ENCODE measurements around the gene SLC22A3. TPM values are rescaled to one million over a fixed set of nuclear protein-coding genes. Genes with fewer than 3 reads are reported as not detected.

The SLC22A3 gene
- total RNA-seq, 1 experiment from 2014 or later: 8.1 TPM

GRCh38 chr6:160312900-160313299, 35.3 kb upstream of the SLC22A3 start:
- CTCF ChIA-PET: no interaction called here
- intact Hi-C loops (cut with micrococcal nuclease; ENCODE audit: unreplicated experiment): no loop called here

GRCh38 chr6:160315310-160315709, 32.9 kb upstream of the SLC22A3 start:
- Mint-ChIP-seq H3K9me3 (ENCODE audit: low read depth, unreplicated experiment) (peaks cover 18% of the 10 kb centered on the region), H3K27ac (ENCODE audit: unreplicated experiment) (no peak overlapping the region), H3K4me1 (ENCODE audit: low read depth, unreplicated experiment) (peaks cover 8% of the 10 kb centered on the region), H3K36me3 (ENCODE audit: insufficient read depth, unreplicated experiment) (no peaks in the 10 kb centered on the region), H3K4me3 (ENCODE audit: low read depth, unreplicated experiment) (no peak overlapping the region), H3K27me3 (ENCODE audit: unreplicated experiment) (no peaks in the 10 kb centered on the region)
- DNase-seq: no peak
- intact Hi-C loops (cut with micrococcal nuclease; ENCODE audit: unreplicated experiment): no loop called here
- no peak for TF ChIP-seq CTCF (IDR thresholded peaks at IDR 0.05; ENCODE audit: unreplicated experiment)
- BruUV-seq (replicated peaks): no TSS peak
- CTCF ChIA-PET: no interaction called here

More at GRCh38 chr6:160312900-160313299, 35.3 kb upstream of the SLC22A3 start:
- Mint-ChIP-seq H3K36me3 (ENCODE audit: insufficient read depth, unreplicated experiment) (no peaks in the 10 kb centered on the region), H3K27ac (ENCODE audit: unreplicated experiment) (no peak overlapping the region), H3K27me3 (ENCODE audit: unreplicated experiment) (no peaks in the 10 kb centered on the region), H3K9me3 (ENCODE audit: low read depth, unreplicated experiment) (peaks cover 21% of the 10 kb centered on the region), H3K4me3 (ENCODE audit: low read depth, unreplicated experiment) (no peak overlapping the region), H3K4me1 (ENCODE audit: low read depth, unreplicated experiment) (peaks cover 8% of the 10 kb centered on the region)
- no peak for TF ChIP-seq CTCF (IDR thresholded peaks at IDR 0.05; ENCODE audit: unreplicated experiment)
- no peak for DNase-seq
- no TSS peak for BruUV-seq (replicated peaks)

- intact Hi-C loops (cut with micrococcal nuclease; ENCODE audit: unreplicated experiment): no loop called here
- H3K4me3 Mint-ChIP-seq (ENCODE audit: low read depth, unreplicated experiment): no peak overlapping the region
- H3K27me3 Mint-ChIP-seq (ENCODE audit: unreplicated experiment): no peaks in the 10 kb centered on the region
- DNase-seq: no peak
- peaks cover 16% of the 10 kb centered on the region for H3K9me3 Mint-ChIP-seq (ENCODE audit: low read depth, unreplicated experiment)
- TF ChIP-seq CTCF (IDR thresholded peaks at IDR 0.05; ENCODE audit: unreplicated experiment): no peak
- CTCF ChIA-PET: no interaction called here
- H3K27ac Mint-ChIP-seq (ENCODE audit: unreplicated experiment): no peak overlapping the region
- BruUV-seq (replicated peaks): no TSS peak
- H3K4me1 Mint-ChIP-seq (ENCODE audit: low read depth, unreplicated experiment): peaks cover 8% of the 10 kb centered on the region
- no peaks in the 10 kb centered on the region for H3K36me3 Mint-ChIP-seq (ENCODE audit: insufficient read depth, unreplicated experiment)
Observed at GRCh38 chr6:160316261-160316660, 31.9 kb upstream of the SLC22A3 start.

GRCh38 chr6:160319246-160319645, 28.9 kb upstream of the SLC22A3 start:
- peaks cover 12% of the 10 kb centered on the region for H3K9me3 Mint-ChIP-seq (ENCODE audit: low read depth, unreplicated experiment)
- H3K36me3 Mint-ChIP-seq (ENCODE audit: insufficient read depth, unreplicated experiment): no peaks in the 10 kb centered on the region
- peaks cover 8% of the 10 kb centered on the region for H3K4me1 Mint-ChIP-seq (ENCODE audit: low read depth, unreplicated experiment)
- DNase-seq: no peak
- no peak overlapping the region for H3K27ac Mint-ChIP-seq (ENCODE audit: unreplicated experiment)
- CTCF ChIA-PET: no interaction called here
- H3K4me3 Mint-ChIP-seq (ENCODE audit: low read depth, unreplicated experiment): no peak overlapping the region
- H3K27me3 Mint-ChIP-seq (ENCODE audit: unreplicated experiment): no peaks in the 10 kb centered on the region
- BruUV-seq (replicated peaks): no TSS peak
- intact Hi-C loops (cut with micrococcal nuclease; ENCODE audit: unreplicated experiment): no loop called here
- no peak for TF ChIP-seq CTCF (IDR thresholded peaks at IDR 0.05; ENCODE audit: unreplicated experiment)
